Measurements from ENCODE around the gene MYO5B.

GRCh38 chr18:49814147-49814499 is 380.8 kb downstream of the MYO5B start:
- TF ChIP-seq POLR2AphosphoS5 (IDR thresholded peaks at IDR 0.05; ENCODE audit: insufficient read depth in 1 of 2, low read depth in 1 of 2) (peak in 1 of 2 donors; percentile 70), CTCF (IDR thresholded peaks at IDR 0.05) (no peak), POLR2A (IDR thresholded peaks at IDR 0.05) (no peak)
